ENCODE data around the gene FSD2.

Gene FSD2

DNA sequence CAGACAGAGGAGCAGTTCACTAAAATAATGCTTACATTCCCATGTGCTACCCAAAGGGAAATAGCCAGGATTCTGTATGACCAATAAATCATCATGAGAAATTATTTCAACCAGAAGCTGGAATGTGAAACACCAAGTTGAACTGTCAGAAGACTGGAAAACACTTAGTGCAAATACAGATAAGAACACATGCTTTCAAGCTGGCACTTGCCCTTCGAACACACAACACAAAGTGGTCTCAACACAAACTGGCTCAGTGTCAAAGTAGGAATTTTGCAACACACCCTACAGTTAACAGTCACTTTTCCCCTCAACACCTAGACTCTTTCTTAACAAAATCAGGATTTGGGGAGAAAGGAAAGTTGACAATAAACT lies 1.3 kb downstream of the FSD2 start:
- Histone ChIP-seq H4K20me1 (ENCODE audit: control insufficient read depth, insufficient read depth, low read depth, low read length) (0 out of 2 replicates have a peak, but pooled peaks cover 2% of the 10 kb centered on the region), H3K79me2 (ENCODE audit: control insufficient read depth, low read length) (peaks cover under 1% of the 10 kb centered on the region), H3F3A (ENCODE audit: control insufficient read depth, insufficient read depth) (peaks cover 34% of the 10 kb centered on the region), H3K27ac (ENCODE audit: low read depth, low read length) (no peak overlapping the region), H3K4me3 (ENCODE audit: low read length) (no peak overlapping the region), H3K4me2 (ENCODE audit: low read length) (no peak overlapping the region), H3K9me2 (replicated peaks; ENCODE audit: control insufficient read depth, low read length) (no peaks in the 10 kb centered on the region), H3K36me3 (ENCODE audit: control insufficient read depth, low read length) (no peaks in the 10 kb centered on the region), H3K4me1 (ENCODE audit: control insufficient read depth, low read length) (peaks cover 42% of the 10 kb centered on the region), H3K9me3 (ENCODE audit: control insufficient read depth, insufficient read depth, low read length) (no peaks in the 10 kb centered on the region), H3K27me3 (ENCODE audit: control insufficient read depth, low read length) (no peaks in the 10 kb centered on the region)
- TF ChIP-seq, protein P1, sequence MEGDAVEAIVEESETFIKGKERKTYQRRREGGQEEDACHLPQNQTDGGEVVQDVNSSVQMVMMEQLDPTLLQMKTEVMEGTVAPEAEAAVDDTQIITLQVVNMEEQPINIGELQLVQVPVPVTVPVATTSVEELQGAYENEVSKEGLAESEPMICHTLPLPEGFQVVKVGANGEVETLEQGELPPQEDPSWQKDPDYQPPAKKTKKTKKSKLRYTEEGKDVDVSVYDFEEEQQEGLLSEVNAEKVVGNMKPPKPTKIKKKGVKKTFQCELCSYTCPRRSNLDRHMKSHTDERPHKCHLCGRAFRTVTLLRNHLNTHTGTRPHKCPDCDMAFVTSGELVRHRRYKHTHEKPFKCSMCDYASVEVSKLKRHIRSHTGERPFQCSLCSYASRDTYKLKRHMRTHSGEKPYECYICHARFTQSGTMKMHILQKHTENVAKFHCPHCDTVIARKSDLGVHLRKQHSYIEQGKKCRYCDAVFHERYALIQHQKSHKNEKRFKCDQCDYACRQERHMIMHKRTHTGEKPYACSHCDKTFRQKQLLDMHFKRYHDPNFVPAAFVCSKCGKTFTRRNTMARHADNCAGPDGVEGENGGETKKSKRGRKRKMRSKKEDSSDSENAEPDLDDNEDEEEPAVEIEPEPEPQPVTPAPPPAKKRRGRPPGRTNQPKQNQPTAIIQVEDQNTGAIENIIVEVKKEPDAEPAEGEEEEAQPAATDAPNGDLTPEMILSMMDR (IDR thresholded peaks at IDR 0.05; ENCODE audit: low read depth, low read length, poor library complexity, severe bottlenecking), result no peak

- no peaks in the 10 kb centered on the region for H3K79me2 ChIP-seq (ENCODE audit: control insufficient read depth, low read length)
- no peaks in the 10 kb centered on the region for H3K27me3 ChIP-seq (ENCODE audit: control insufficient read depth, low read length)
- no peaks in the 10 kb centered on the region for H3K36me3 ChIP-seq (ENCODE audit: control insufficient read depth, low read length)
- no peak overlapping the region for H3K4me2 ChIP-seq (ENCODE audit: low read length)
- peaks cover 40% of the 10 kb centered on the region for H3K4me1 ChIP-seq (ENCODE audit: control insufficient read depth, low read length)
- H3K27ac ChIP-seq (ENCODE audit: low read depth, low read length), result no peak overlapping the region
- H3K9me2 ChIP-seq (replicated peaks; ENCODE audit: control insufficient read depth, low read length), result no peaks in the 10 kb centered on the region
- TF ChIP-seq, protein P1 (IDR thresholded peaks at IDR 0.05; ENCODE audit: low read depth, low read length, poor library complexity, severe bottlenecking), result no peak
- no peak for TF ChIP-seq EZH2phosphoT487 (IDR thresholded peaks at IDR 0.05; ENCODE audit: borderline replicate concordance, low read length)
- no peak overlapping the region for H3K4me3 ChIP-seq (ENCODE audit: low read length)
- H3F3A ChIP-seq (ENCODE audit: control insufficient read depth, insufficient read depth), result peaks cover 31% of the 10 kb centered on the region
- H4K20me1 ChIP-seq (ENCODE audit: control insufficient read depth, insufficient read depth, low read depth, low read length), result 0 out of 2 replicates have a peak, but pooled peaks cover 2% of the 10 kb centered on the region
- H3K9me3 ChIP-seq (ENCODE audit: control insufficient read depth, insufficient read depth, low read length), result no peaks in the 10 kb centered on the region
Measured at GRCh38 chr15:82803793-82804574, 1.9 kb downstream of the FSD2 start.

- no peaks in the 10 kb centered on the region for H3K36me3 ChIP-seq (ENCODE audit: control insufficient read depth, low read length)
- H3K27me3 ChIP-seq (ENCODE audit: control insufficient read depth, low read length), result no peaks in the 10 kb centered on the region
- H3K9me3 ChIP-seq (ENCODE audit: control insufficient read depth, insufficient read depth, low read length), result no peaks in the 10 kb centered on the region
- TF ChIP-seq, protein P1 (IDR thresholded peaks at IDR 0.05; ENCODE audit: low read depth, low read length, poor library complexity, severe bottlenecking), result no peak
- TF ChIP-seq EZH2phosphoT487 (IDR thresholded peaks at IDR 0.05; ENCODE audit: borderline replicate concordance, low read length), result no peak
- 0 out of 2 replicates have a peak, but pooled peaks cover 2% of the 10 kb centered on the region for H4K20me1 ChIP-seq (ENCODE audit: control insufficient read depth, insufficient read depth, low read depth, low read length)
- no peaks in the 10 kb centered on the region for H3K79me2 ChIP-seq (ENCODE audit: control insufficient read depth, low read length)
- H3K4me3 ChIP-seq (ENCODE audit: low read length), result no peak overlapping the region
- peaks cover 16% of the 10 kb centered on the region for H3F3A ChIP-seq (ENCODE audit: control insufficient read depth, insufficient read depth)
- peaks cover 25% of the 10 kb centered on the region for H3K4me1 ChIP-seq (ENCODE audit: control insufficient read depth, low read length)
- H3K9me2 ChIP-seq (replicated peaks; ENCODE audit: control insufficient read depth, low read length), result no peaks in the 10 kb centered on the region
- H3K4me2 ChIP-seq (ENCODE audit: low read length), result no peak overlapping the region
- no peak overlapping the region for H3K27ac ChIP-seq (ENCODE audit: low read depth, low read length)
Measured at GRCh38 chr15:82802497-82802896, 3.4 kb downstream of the FSD2 start.

Data from DOHH2 (cell line).